PFSK-1 (cell line): ENCODE data around the gene ERBB4.

ENCODE experiments used
- FOXP2 ChIP-seq: optimal IDR thresholded peaks from 2 replicates; pipeline ENCODE3; 2011; ENCODE audit warnings: borderline replicate concordance, control low read depth, inconsistent platforms; ENCODE audit not compliant: insufficient read depth; ENCODE audit errors: extremely low read length, extremely low read depth
- POLR2AphosphoS5 ChIP-seq: IDR thresholded peaks from 2 replicates; pipeline ENCODE4 v1.6.1; 2012; ENCODE audit warnings: low read depth, mild to moderate bottlenecking, control low read depth, low read length, moderate library complexity
- SIN3A ChIP-seq: IDR thresholded peaks from 2 replicates; pipeline ENCODE4 v1.6.1; 2012; ENCODE audit warnings: mild to moderate bottlenecking, low read length, moderate library complexity, borderline replicate concordance; ENCODE audit not compliant: insufficient read depth
- TAF1 ChIP-seq: IDR thresholded peaks from 2 replicates; pipeline ENCODE4 v1.6.1; 2012; ENCODE audit warnings: low read length, control low read depth, borderline replicate concordance; ENCODE audit not compliant: insufficient read depth
- TF ChIP-seq, protein P1 (sequence below), 2 experiments: IDR thresholded peaks; 2 replicates each; pipeline versions ENCODE4 v1.6.1 to v1.8.0; 2011 to 2012; ENCODE audit warnings: low read depth in 2 of 2, low read length in 2 of 2, control low read depth in 1 of 2, inconsistent platforms in 1 of 2, mild to moderate bottlenecking in 1 of 2, moderate library complexity in 1 of 2; ENCODE audit not compliant: insufficient read depth in 1 of 2

DNA sequence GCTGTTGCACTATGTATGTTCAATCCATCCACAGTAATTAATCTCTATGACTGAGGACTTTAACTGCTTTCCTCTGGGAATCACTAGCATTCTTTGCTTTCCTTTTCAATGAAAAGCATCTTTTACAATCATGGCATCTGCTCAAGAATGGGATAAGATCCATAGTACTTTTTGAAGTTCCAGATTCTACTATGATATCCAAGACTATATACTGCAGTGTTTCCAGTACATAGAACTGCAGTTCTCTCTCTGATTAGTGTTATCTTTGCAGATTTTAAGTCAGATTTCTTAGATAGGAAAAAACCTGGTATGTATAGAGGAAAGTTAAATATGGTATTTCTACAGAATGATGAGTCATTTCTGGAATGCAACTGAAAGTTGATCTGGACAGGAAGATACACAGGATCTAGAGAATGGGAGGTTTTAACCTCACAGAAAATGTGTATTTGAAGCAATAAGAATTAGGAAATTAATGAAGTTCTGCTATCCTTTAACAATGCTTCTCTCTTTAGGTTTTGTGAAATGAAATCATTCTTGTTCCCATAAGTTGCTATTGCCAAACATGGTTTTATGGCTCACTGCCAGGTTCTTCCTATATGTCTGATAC is 670.7 kb downstream of the ERBB4 start:
- TF ChIP-seq, protein P1, sequence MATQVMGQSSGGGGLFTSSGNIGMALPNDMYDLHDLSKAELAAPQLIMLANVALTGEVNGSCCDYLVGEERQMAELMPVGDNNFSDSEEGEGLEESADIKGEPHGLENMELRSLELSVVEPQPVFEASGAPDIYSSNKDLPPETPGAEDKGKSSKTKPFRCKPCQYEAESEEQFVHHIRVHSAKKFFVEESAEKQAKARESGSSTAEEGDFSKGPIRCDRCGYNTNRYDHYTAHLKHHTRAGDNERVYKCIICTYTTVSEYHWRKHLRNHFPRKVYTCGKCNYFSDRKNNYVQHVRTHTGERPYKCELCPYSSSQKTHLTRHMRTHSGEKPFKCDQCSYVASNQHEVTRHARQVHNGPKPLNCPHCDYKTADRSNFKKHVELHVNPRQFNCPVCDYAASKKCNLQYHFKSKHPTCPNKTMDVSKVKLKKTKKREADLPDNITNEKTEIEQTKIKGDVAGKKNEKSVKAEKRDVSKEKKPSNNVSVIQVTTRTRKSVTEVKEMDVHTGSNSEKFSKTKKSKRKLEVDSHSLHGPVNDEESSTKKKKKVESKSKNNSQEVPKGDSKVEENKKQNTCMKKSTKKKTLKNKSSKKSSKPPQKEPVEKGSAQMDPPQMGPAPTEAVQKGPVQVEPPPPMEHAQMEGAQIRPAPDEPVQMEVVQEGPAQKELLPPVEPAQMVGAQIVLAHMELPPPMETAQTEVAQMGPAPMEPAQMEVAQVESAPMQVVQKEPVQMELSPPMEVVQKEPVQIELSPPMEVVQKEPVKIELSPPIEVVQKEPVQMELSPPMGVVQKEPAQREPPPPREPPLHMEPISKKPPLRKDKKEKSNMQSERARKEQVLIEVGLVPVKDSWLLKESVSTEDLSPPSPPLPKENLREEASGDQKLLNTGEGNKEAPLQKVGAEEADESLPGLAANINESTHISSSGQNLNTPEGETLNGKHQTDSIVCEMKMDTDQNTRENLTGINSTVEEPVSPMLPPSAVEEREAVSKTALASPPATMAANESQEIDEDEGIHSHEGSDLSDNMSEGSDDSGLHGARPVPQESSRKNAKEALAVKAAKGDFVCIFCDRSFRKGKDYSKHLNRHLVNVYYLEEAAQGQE (IDR thresholded peaks at IDR 0.05; ENCODE audit: insufficient read depth in 1 of 2, low read depth in 2 of 2, low read length in 2 of 2) = no peak
- TF ChIP-seq TAF1 (no peak), POLR2AphosphoS5 (no peak), SIN3A (no peak), FOXP2 (no peak)
